K562 (cell line): ENCODE results near the gene LMX1B. TPM values are rescaled to one million over a fixed set of nuclear protein-coding genes. Genes with fewer than 3 reads are reported as not detected.

Experiments
- ATAC-seq: fragments of 200-7000 bp; cut with Tn5 transposase; 3 replicates; pipeline ENCODE4 v1.9.1; 2020; ENCODE audit warnings: moderate library complexity
- BruUV-seq: library from RNA; stranded (reverse); fragments of 400-500 nt; replicated peaks from 2 replicates; lab custom pipeline; 2021; lab: Mats Ljungman, UMichigan
- CTCF ChIA-PET: fragments of 300-600 bp; formaldehyde crosslinking; extraction: SDS; loops from one replicate; lab custom pipeline; 2021; ENCODE audit warnings: low intra/inter-chr PET ratio; lab: Yijun Ruan, JAX
- POLR2A ChIA-PET: fragments of 300-600, 350-650 bp; sonication (Branson Sonifier 250); formaldehyde crosslinking; extraction: SDS; loops from one replicate; lab custom pipeline; 2021; ENCODE audit warnings: antibody characterized with exemption, inconsistent platforms; lab: Yijun Ruan, JAX
- DNase-seq, 4 experiments: peaks; one replicate each; pipeline versions ENCODE4 v3.0.0 to v3.0.0-alpha.2; 2011 to 2018; ENCODE audit warnings: low spot score in 3 of 4, mixed read lengths in 3 of 4; ENCODE audit errors: extremely low read depth in 1 of 4
- FAIRE-seq: peaks from 2 replicates; lab custom pipeline; 2011; peaks lifted over from hg19 to GRCh38; lab: Jason Lieb, UNC
- H2AFZ ChIP-seq: 2 replicates; pipeline ENCODE4 v1.6.0; 2011; ENCODE audit warnings: low read depth, low read length, control low read depth, inconsistent platforms
- H3K27ac ChIP-seq: fragments of 200-600 bp; 3 replicates; pipeline ENCODE4 v1.8.0; 2011; ENCODE audit warnings: low read depth, mild to moderate bottlenecking, control low read depth, inconsistent platforms, low read length, moderate library complexity, mixed read lengths; ENCODE audit errors: extremely low read depth
- H3K27me3 ChIP-seq, 2 experiments: fragments of 300-600 bp in 1 of 2; 2 replicates in 1 of 2; 3 replicates in 1 of 2; pipeline versions ENCODE4 v1.6.0 to v1.8.0; 2011; ENCODE audit warnings: inconsistent platforms in 2 of 2, low read length in 2 of 2, mild to moderate bottlenecking in 1 of 2, mixed read lengths in 1 of 2, moderate library complexity in 1 of 2; ENCODE audit not compliant: control insufficient read depth in 2 of 2, insufficient read depth in 2 of 2
- H3K36me3 ChIP-seq: fragments of 300-600 bp; 3 replicates; pipeline ENCODE4 v1.8.0; 2011; ENCODE audit warnings: mild to moderate bottlenecking, low read length, inconsistent platforms; ENCODE audit not compliant: control insufficient read depth, insufficient read depth
- H3K4me1 ChIP-seq, 2 experiments: fragments of 200-600 bp in 1 of 2; replicated peaks in 1 of 2; 2 replicates in 1 of 2; 3 replicates in 1 of 2; pipeline versions ENCODE4 v1.5.1 to v1.8.0; 2011; ENCODE audit warnings: inconsistent platforms in 2 of 2, low read length in 2 of 2, mild to moderate bottlenecking in 1 of 2, mixed read lengths in 1 of 2, moderate library complexity in 1 of 2; ENCODE audit not compliant: control insufficient read depth in 2 of 2, insufficient read depth in 2 of 2
- H3K4me2 ChIP-seq: 2 replicates; pipeline ENCODE4 v1.6.1; 2011; ENCODE audit warnings: low read length, control low read depth, inconsistent platforms, mixed read lengths; ENCODE audit not compliant: insufficient read depth
- H3K4me3 ChIP-seq: fragments of 200-600 bp; sonication (generic), shearing (Covaris generic); 2 replicates; pipeline ENCODE4 v1.5.1; 2016; ENCODE audit warnings: control low read depth, inconsistent platforms
- H3K79me2 ChIP-seq: fragments of 200-600 bp; 3 replicates; pipeline ENCODE4 v1.8.0; 2011; ENCODE audit warnings: low read length, inconsistent platforms; ENCODE audit not compliant: control insufficient read depth, insufficient read depth
- H3K9ac ChIP-seq, 2 experiments: 2 replicates each; pipeline versions ENCODE4 v1.6.0 to v1.6.1; 2011; ENCODE audit warnings: low read depth in 2 of 2, low read length in 2 of 2, control low read depth in 1 of 2, inconsistent platforms in 1 of 2, mild to moderate bottlenecking in 1 of 2, mixed read lengths in 1 of 2; ENCODE audit not compliant: insufficient read depth in 1 of 2
- H3K9me1 ChIP-seq: one replicate; pipeline ENCODE4 v1.6.0; 2011; ENCODE audit warnings: inconsistent platforms, mild to moderate bottlenecking, low read length, moderate library complexity; ENCODE audit not compliant: control insufficient read depth, insufficient read depth
- H3K9me3 ChIP-seq: replicated peaks from 2 replicates; pipeline ENCODE4 v1.5.1; 2011; ENCODE audit warnings: low read depth, low read length, inconsistent platforms; ENCODE audit not compliant: control insufficient read depth, insufficient read depth
- H4K20me1 ChIP-seq: replicated peaks from 2 replicates; pipeline ENCODE4 v1.6.1; 2011; ENCODE audit warnings: low read length, inconsistent platforms, mixed read lengths; ENCODE audit not compliant: control insufficient read depth, insufficient read depth
- ILF3 ChIP-seq: fragments of 450-650 bp; IDR thresholded peaks from 2 replicates; pipeline ENCODE4 v1.6.1; 2018; ENCODE audit warnings: antibody characterized with exemption, mild to moderate bottlenecking, moderate library complexity, borderline replicate concordance
- NRF1 ChIP-seq, 2 experiments: fragments of 450-650 bp; IDR thresholded peaks in 1 of 2; conservative IDR thresholded peaks in 1 of 2; 2 replicates each; pipeline ENCODE4 v1.6.1; 2014; ENCODE audit warnings: mild to moderate bottlenecking in 2 of 2
- SMARCA5 ChIP-seq: fragments of 450-650 bp; IDR thresholded peaks from 2 replicates; pipeline ENCODE4 v1.6.1; 2016
- ZNF311 ChIP-seq: fragments of 250-450 bp; sonication (Bioruptor Pico); IDR thresholded peaks from 2 replicates; pipeline ENCODE4 v1.4.0; 2020; ENCODE audit warnings: mild to moderate bottlenecking, moderate library complexity
- ZNF384 ChIP-seq: IDR thresholded peaks from 2 replicates; pipeline ENCODE4 v1.6.1; 2012; ENCODE audit warnings: low read depth, low read length, improper control_type of control experiment
- ZNF695 ChIP-seq: fragments of 450-650 bp; formaldehyde crosslinking; IDR thresholded peaks from 2 replicates; pipeline ENCODE4 v1.4.0; 2020; ENCODE audit warnings: mild to moderate bottlenecking, moderate library complexity
- ZNF77 ChIP-seq: fragments of 250-450 bp; sonication (Bioruptor Pico); IDR thresholded peaks from 2 replicates; pipeline ENCODE4 v1.5.0; 2020
- WGBS: fragments of 100-300 bp; shearing (Covaris generic); methylation state at CpG from one replicate; pipeline ENCODE4 v1.1.6; 2016; ENCODE audit warnings: low coverage, mixed read lengths; ENCODE audit not compliant: insufficient coverage; ENCODE audit errors: missing lambda C conversion rate; 5-methylcytosine and 5-hydroxymethylcytosine counted together
- in situ Hi-C: fragments of 300-500 bp; cut with MboI; formaldehyde crosslinking; loops from 4 replicates; pipeline ENCODE4 v1.15.0; 2018; ENCODE audit warnings: inconsistent platforms, mixed read lengths
- intact Hi-C: fragments of 100-400 bp; cut with micrococcal nuclease; formaldehyde crosslinking; loops from 2 replicates; pipeline ENCODE4 v1.14.2; 2022
- polyA plus RNA-seq, 8 experiments: library from polyadenylated mRNA; depleted of rRNA in 4 of 8; stranded (reverse) in 5 of 8; unstranded in 3 of 8; fragments of >200 nt; fragmentation: Nextera tagmentation in 2 of 8; fragmentation: Illumina TruSeq in 1 of 8; extraction: Ambion mirVana in 2 of 8; extraction: Trizol in 1 of 8; gene quantifications; 2 replicates each; pipeline versions ENCODE4 v1.2.1 to v1.2.3, GENCODE V29; 2011 to 2014; ENCODE audit warnings: inconsistent platforms in 1 of 8, missing spikeins in 1 of 8
- total RNA-seq, 7 experiments: library from RNA; depleted of rRNA in 6 of 7; stranded (reverse); fragments of >200 nt in 6 of 7; fragmentation: Illumina TruSeq in 2 of 7; extraction: Trizol in 2 of 7; gene quantifications; 2 replicates each; pipeline versions ENCODE4 v1.2.1 to v1.2.3, GENCODE V29; 2011 to 2021; ENCODE audit warnings: low replicate concordance in 1 of 7
- TF ChIP-seq, protein P1 (sequence below): sonication (generic); IDR thresholded peaks from 2 replicates; pipeline ENCODE4 v1.6.1; 2016

Gene LMX1B
- total and polyA plus RNA-seq, 9 of the 15 experiments (the other 6 are each of a cell fraction or from before 2014, with no cell fraction given), result not detected

DNA sequence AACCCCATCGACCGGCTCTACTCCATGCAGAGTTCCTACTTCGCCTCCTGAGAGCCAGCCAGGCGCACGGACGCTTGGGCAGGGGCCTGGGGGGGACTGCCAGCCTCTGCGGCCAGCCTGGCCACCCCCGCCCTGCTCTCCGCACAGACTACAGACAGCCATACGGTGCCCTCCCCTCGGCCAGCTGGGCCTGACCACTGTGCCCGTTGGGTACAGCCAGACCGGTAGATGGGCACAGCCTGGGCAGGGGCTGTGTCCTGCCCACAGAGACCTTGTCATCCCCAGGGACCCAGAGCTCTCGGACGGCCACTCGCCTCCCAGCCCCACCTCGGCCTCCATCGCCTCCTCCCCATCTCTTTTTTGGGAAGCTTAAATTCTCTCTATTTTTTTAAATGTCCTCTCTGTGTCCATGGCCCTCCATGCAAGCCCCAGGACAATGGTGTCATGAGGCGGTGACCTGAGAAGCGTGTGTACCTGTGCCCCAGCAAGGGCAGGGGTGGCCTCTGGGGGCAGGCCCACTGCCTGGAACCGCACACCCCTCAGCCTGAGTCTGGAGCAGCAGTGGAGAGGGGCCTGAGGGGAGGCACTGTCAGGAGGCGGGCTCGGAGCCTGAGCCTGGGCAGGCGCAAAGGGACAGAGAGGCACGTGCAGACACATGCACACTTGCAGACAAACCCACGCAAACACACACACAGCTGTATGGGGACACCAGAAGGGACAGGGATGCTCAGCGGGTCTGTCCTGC is 82.8 kb downstream of the LMX1B start:
- no peak overlapping the region for H3K9ac ChIP-seq
- intact Hi-C loops (no loop called here), in situ Hi-C loops (loop anchor here (10.0 kb wide), 1 partner anchor 192 kb away; no protein-coding TSS in a partner anchor)
- no peak for DNase-seq
- WGBS, result 3% methylated on average over 22 of the region's 27 CpGs
- FAIRE-seq, result no peak
- H3K27me3 ChIP-seq, result peaks cover 0 to 55% of the 10 kb centered on the region in 2 experiments; a peak in 3 of 5 replicates
- no peak overlapping the region for H2AFZ ChIP-seq
- H4K20me1 ChIP-seq, result peaks cover 28% of the 10 kb centered on the region
- H3K27ac ChIP-seq, result no peak overlapping the region
- no peaks in the 10 kb centered on the region for H3K79me2 ChIP-seq
- POLR2A ChIA-PET, result interaction anchor here (0.9 kb wide), 1 partner anchor 14 kb away, joined by 3 read pairs; no protein-coding TSS in a partner anchor
- no peaks in the 10 kb centered on the region for H3K9me1 ChIP-seq
- TF ChIP-seq ILF3 (no peak), SMARCA5 (no peak), ZNF77 (no peak), ZNF384 (no peak), ZNF695 (CRISPR knock-in tag) (no peak), ZNF311 (no peak), NRF1 (conservative IDR thresholded peaks at IDR 0.05 in 1 of 2, IDR thresholded peaks at IDR 0.05 in 1 of 2) (peak in 1 of 2 experiments; percentile 28; a peak in 2 of 4 replicates)
- TF ChIP-seq, protein P1, sequence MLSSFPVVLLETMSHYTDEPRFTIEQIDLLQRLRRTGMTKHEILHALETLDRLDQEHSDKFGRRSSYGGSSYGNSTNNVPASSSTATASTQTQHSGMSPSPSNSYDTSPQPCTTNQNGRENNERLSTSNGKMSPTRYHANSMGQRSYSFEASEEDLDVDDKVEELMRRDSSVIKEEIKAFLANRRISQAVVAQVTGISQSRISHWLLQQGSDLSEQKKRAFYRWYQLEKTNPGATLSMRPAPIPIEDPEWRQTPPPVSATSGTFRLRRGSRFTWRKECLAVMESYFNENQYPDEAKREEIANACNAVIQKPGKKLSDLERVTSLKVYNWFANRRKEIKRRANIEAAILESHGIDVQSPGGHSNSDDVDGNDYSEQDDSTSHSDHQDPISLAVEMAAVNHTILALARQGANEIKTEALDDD, result no peak
- TF ChIP-seq, all 486 proteins: peak for 1
- Histone ChIP-seq H3K4me3 (no peak overlapping the region), H3K36me3 (no peaks in the 10 kb centered on the region), H3K4me2 (no peak overlapping the region), H3K9me3 (no peaks in the 10 kb centered on the region; the same call in 1 of the 2 replicates), H3K4me1 (no peaks in the 10 kb centered on the region; a peak in 1 of 5 replicates)
- CTCF ChIA-PET, result no interaction called here
- no peak for ATAC-seq
- no TSS peak for BruUV-seq
